Measurements from ENCODE around the gene CDC27.

GRCh38 chr17:47096343-47096742, 92.8 kb downstream of the CDC27 start:
- TF ChIP-seq EP300 (IDR thresholded peaks at IDR 0.05) (no peak), CTCF (IDR thresholded peaks at IDR 0.05) (no peak)

Measured in tibial nerve (tissue), 4 donors.